ENCODE results near the gene LEKR1.

The LEKR1 gene

GRCh38 chr3:157081626-157082210 lies 255.6 kb downstream of the LEKR1 start:
- Histone ChIP-seq H3K9me2 (replicated peaks; ENCODE audit: insufficient read depth, low read length) (no peaks in the 10 kb centered on the region), H3K79me2 (ENCODE audit: low read length) (no peaks in the 10 kb centered on the region), H3K27ac (ENCODE audit: low read length) (no peak overlapping the region), H3K4me3 (ENCODE audit: low read length) (no peak overlapping the region), H3K27me3 (replicated peaks; ENCODE audit: insufficient read depth, low read length) (no peaks in the 10 kb centered on the region), H3K9me3 (replicated peaks; ENCODE audit: insufficient read depth, low read length) (no peaks in the 10 kb centered on the region), H3K9ac (ENCODE audit: low read length) (peak overlapping the region; percentile 15; the same call in 1 of the 2 replicates), H3K4me1 (ENCODE audit: low read length) (peaks cover 12% of the 10 kb centered on the region), H3K4me2 (ENCODE audit: low read depth, low read length) (peak overlapping the region; percentile 7; the same call in 1 of the 2 replicates), H2AFZ (ENCODE audit: low read length) (peak overlapping the region; percentile 40; the same call in 1 of the 2 replicates), H3F3A (ENCODE audit: insufficient read depth, low read length) (no peaks in the 10 kb centered on the region; the same call in 1 of the 2 replicates), H3K36me3 (replicated peaks; ENCODE audit: insufficient read depth, low read length) (no peaks in the 10 kb centered on the region), H4K20me1 (ENCODE audit: insufficient read depth, low read length) (no peaks in the 10 kb centered on the region)
- peak; percentile 84 for DNase-seq
- TF ChIP-seq EZH2phosphoT487 (IDR thresholded peaks at IDR 0.05; ENCODE audit: low read length) (no peak), EZH2 (optimal IDR thresholded peaks at IDR 0.05; ENCODE audit: low read depth, low read length) (no peak), CTCF (IDR thresholded peaks at IDR 0.05; ENCODE audit: low read length) (peak; percentile 100)

- Histone ChIP-seq H3K4me2 (ENCODE audit: low read depth, low read length) (no peak overlapping the region), H3K4me3 (ENCODE audit: low read length) (no peak overlapping the region), H3K79me2 (ENCODE audit: low read length) (no peaks in the 10 kb centered on the region), H3K9me3 (replicated peaks; ENCODE audit: insufficient read depth, low read length) (no peaks in the 10 kb centered on the region), H3K27ac (ENCODE audit: low read length) (no peak overlapping the region), H2AFZ (ENCODE audit: low read length) (peak overlapping the region; percentile 40; the same call in 1 of the 2 replicates), H3F3A (ENCODE audit: insufficient read depth, low read length) (peaks cover 7% of the 10 kb centered on the region), H4K20me1 (ENCODE audit: insufficient read depth, low read length) (no peaks in the 10 kb centered on the region), H3K36me3 (replicated peaks; ENCODE audit: insufficient read depth, low read length) (no peaks in the 10 kb centered on the region), H3K27me3 (replicated peaks; ENCODE audit: insufficient read depth, low read length) (no peaks in the 10 kb centered on the region), H3K9ac (ENCODE audit: low read length) (no peak overlapping the region), H3K9me2 (replicated peaks; ENCODE audit: insufficient read depth, low read length) (no peaks in the 10 kb centered on the region), H3K4me1 (ENCODE audit: low read length) (peaks cover 19% of the 10 kb centered on the region)
- TF ChIP-seq EZH2phosphoT487 (IDR thresholded peaks at IDR 0.05; ENCODE audit: low read length): no peak
- no peak for TF ChIP-seq EZH2 (optimal IDR thresholded peaks at IDR 0.05; ENCODE audit: low read depth, low read length)
- TF ChIP-seq CTCF (IDR thresholded peaks at IDR 0.05; ENCODE audit: low read length): no peak
- no peak for DNase-seq
Measured at GRCh38 chr3:157082305-157082982, 256.3 kb downstream of the LEKR1 start.

- no peak for DNase-seq
- Histone ChIP-seq H3K27me3 (replicated peaks; ENCODE audit: insufficient read depth, low read length) (no peaks in the 10 kb centered on the region), H3K4me3 (ENCODE audit: low read length) (no peak overlapping the region), H2AFZ (ENCODE audit: low read length) (no peak overlapping the region), H3K36me3 (replicated peaks; ENCODE audit: insufficient read depth, low read length) (no peaks in the 10 kb centered on the region), H3K9me2 (replicated peaks; ENCODE audit: insufficient read depth, low read length) (no peaks in the 10 kb centered on the region), H3K79me2 (ENCODE audit: low read length) (no peaks in the 10 kb centered on the region), H3K9me3 (replicated peaks; ENCODE audit: insufficient read depth, low read length) (no peaks in the 10 kb centered on the region), H3K27ac (ENCODE audit: low read length) (no peak overlapping the region), H3K4me2 (ENCODE audit: low read depth, low read length) (no peak overlapping the region), H3K9ac (ENCODE audit: low read length) (no peak overlapping the region), H4K20me1 (ENCODE audit: insufficient read depth, low read length) (no peaks in the 10 kb centered on the region), H3K4me1 (ENCODE audit: low read length) (peaks cover 22% of the 10 kb centered on the region), H3F3A (ENCODE audit: insufficient read depth, low read length) (peaks cover 21% of the 10 kb centered on the region)
- TF ChIP-seq EZH2phosphoT487 (IDR thresholded peaks at IDR 0.05; ENCODE audit: low read length) (no peak), CTCF (IDR thresholded peaks at IDR 0.05; ENCODE audit: low read length) (no peak), EZH2 (optimal IDR thresholded peaks at IDR 0.05; ENCODE audit: low read depth, low read length) (no peak)
Measured at GRCh38 chr3:157083824-157084223, 257.7 kb downstream of the LEKR1 start.
